DND-41 (cell line): Measurements from ENCODE around the gene IRF4.

ENCODE experiments used
- ATAC-seq: fragments of 200-7000 bp; cut with Tn5 transposase; 3 replicates; pipeline ENCODE4 v1.9.1; 2021; ENCODE audit warnings: low read depth; ENCODE audit not compliant: insufficient read depth
- DNase-seq: peaks from one replicate; pipeline ENCODE4 v3.0.0-alpha.2; 2020
- H2AFZ ChIP-seq: 2 replicates; pipeline ENCODE4 v1.6.0; 2012; ENCODE audit warnings: low read depth, low read length
- H3K27ac ChIP-seq: 2 replicates; pipeline ENCODE4 v1.5.1; 2012; ENCODE audit warnings: low read length, inconsistent platforms
- H3K27me3 ChIP-seq: fragments of 200-600 bp; sonication (generic); 2 replicates; pipeline ENCODE4 v1.6.0; 2012; ENCODE audit warnings: low read length, mild to moderate bottlenecking, inconsistent platforms; ENCODE audit not compliant: insufficient read depth, poor library complexity
- H3K36me3 ChIP-seq: 2 replicates; pipeline ENCODE4 v1.5.1; 2012; ENCODE audit warnings: low read length, inconsistent platforms; ENCODE audit not compliant: insufficient read depth
- H3K4me1 ChIP-seq: 2 replicates; pipeline ENCODE4 v1.5.1; 2012; ENCODE audit warnings: mild to moderate bottlenecking, low read length; ENCODE audit not compliant: insufficient read depth
- H3K4me2 ChIP-seq: 2 replicates; pipeline ENCODE4 v1.6.0; 2012; ENCODE audit warnings: mild to moderate bottlenecking, moderate library complexity, low read length, inconsistent platforms; ENCODE audit not compliant: insufficient read depth
- H3K4me3 ChIP-seq, 2 experiments: fragments of 200-600 bp in 1 of 2; shearing (Covaris generic) in 1 of 2; 2 replicates each; pipeline ENCODE4 v1.5.1; 2012 to 2016; ENCODE audit warnings: inconsistent platforms in 2 of 2, low read length in 2 of 2, mild to moderate bottlenecking in 2 of 2, low read depth in 1 of 2, moderate library complexity in 1 of 2
- H3K79me2 ChIP-seq: 2 replicates; pipeline ENCODE4 v1.6.0; 2012; ENCODE audit warnings: low read length, inconsistent platforms; ENCODE audit not compliant: insufficient read depth
- H3K9ac ChIP-seq: 2 replicates; pipeline ENCODE4 v1.6.0; 2012; ENCODE audit warnings: low read depth, mild to moderate bottlenecking, inconsistent platforms, low read length, moderate library complexity
- H3K9me3 ChIP-seq: 2 replicates; pipeline ENCODE4 v1.5.1; 2012; ENCODE audit warnings: low read length, moderate library complexity, mild to moderate bottlenecking, inconsistent platforms; ENCODE audit not compliant: insufficient read depth, severe bottlenecking
- H4K20me1 ChIP-seq: 2 replicates; pipeline ENCODE4 v1.6.0; 2012; ENCODE audit warnings: low read length; ENCODE audit not compliant: insufficient read depth
- CTCF ChIP-seq: IDR thresholded peaks from 2 replicates; pipeline ENCODE4 v1.5.1; 2012; ENCODE audit warnings: borderline replicate concordance, low read length, moderate library complexity, mild to moderate bottlenecking; ENCODE audit not compliant: poor library complexity, severe bottlenecking; ENCODE audit errors: extremely low read depth
- EZH2 ChIP-seq: IDR thresholded peaks from 3 replicates; pipeline ENCODE4 v1.6.1; 2012; ENCODE audit warnings: borderline replicate concordance, low read depth, mild to moderate bottlenecking, moderate library complexity, low read length, inconsistent platforms; ENCODE audit not compliant: severe bottlenecking

IRF4 gene

GRCh38 chr6:449486-450419 lies 58.2 kb downstream of the IRF4 start:
- DNase-seq (no peak), ATAC-seq (no peak)
- no peaks in the 10 kb centered on the region for H3K79me2 ChIP-seq
- no peak overlapping the region for H2AFZ ChIP-seq
- no peak overlapping the region for H3K9ac ChIP-seq
- TF ChIP-seq CTCF (no peak), EZH2 (no peak)
- peaks cover 19% of the 10 kb centered on the region for H3K4me1 ChIP-seq
- H4K20me1 ChIP-seq, result no peaks in the 10 kb centered on the region
- H3K27me3 ChIP-seq, result peaks cover 3% of the 10 kb centered on the region
- H3K27ac ChIP-seq, result no peak overlapping the region
- no peaks in the 10 kb centered on the region for H3K36me3 ChIP-seq
- no peak overlapping the region for H3K4me2 ChIP-seq
- no peaks in the 10 kb centered on the region for H3K9me3 ChIP-seq
- H3K4me3 ChIP-seq, result no peak overlapping the region

GRCh38 chr6:451336-451735 lies 59.8 kb downstream of the IRF4 start:
- H3K79me2 ChIP-seq, result no peaks in the 10 kb centered on the region
- TF ChIP-seq EZH2 (no peak), CTCF (no peak)
- H2AFZ ChIP-seq, result no peak overlapping the region
- no peak overlapping the region for H3K4me2 ChIP-seq
- H3K4me3 ChIP-seq, result no peak overlapping the region
- peaks cover 12% of the 10 kb centered on the region for H3K4me1 ChIP-seq
- no peaks in the 10 kb centered on the region for H3K36me3 ChIP-seq
- H3K9ac ChIP-seq, result no peak overlapping the region
- no peaks in the 10 kb centered on the region for H4K20me1 ChIP-seq
- peaks cover 3% of the 10 kb centered on the region for H3K27me3 ChIP-seq
- ATAC-seq, result no peak
- no peak for DNase-seq
- H3K9me3 ChIP-seq, result no peaks in the 10 kb centered on the region
- H3K27ac ChIP-seq, result no peak overlapping the region

GRCh38 chr6:451847-452246 lies 60.3 kb downstream of the IRF4 start:
- H3K36me3 ChIP-seq, result no peaks in the 10 kb centered on the region
- H3K9me3 ChIP-seq, result no peaks in the 10 kb centered on the region
- DNase-seq, result no peak
- no peak overlapping the region for H3K4me3 ChIP-seq
- TF ChIP-seq CTCF, result no peak
- TF ChIP-seq EZH2, result no peak
- peaks cover 7% of the 10 kb centered on the region for H3K4me1 ChIP-seq
- H3K79me2 ChIP-seq, result no peaks in the 10 kb centered on the region
- no peak for ATAC-seq
- H3K27ac ChIP-seq, result no peak overlapping the region
- no peak overlapping the region for H2AFZ ChIP-seq
- H3K4me2 ChIP-seq, result no peak overlapping the region
- H3K27me3 ChIP-seq, result peaks cover 3% of the 10 kb centered on the region
- H4K20me1 ChIP-seq, result no peaks in the 10 kb centered on the region
- no peak overlapping the region for H3K9ac ChIP-seq
